HG03460 (cell line): Measurements from ENCODE around the gene KIF9.
"Not testable (repeated sequence)": the region's sequence is repeated elsewhere in the genome, so short reads cannot be mapped to it uniquely, and the experiment has no call there.

Experiments used
- ATAC-seq: cut with Tn5 transposase; IDR thresholded peaks from one replicate; pipeline ENCODE4 v1.9.1; 2021; ENCODE audit not compliant: unreplicated experiment

The KIF9 gene

GRCh38 chr3:47295322-47295721, 12.7 kb upstream of the KIF9 start:
- ATAC-seq: no peak

- no peak for ATAC-seq
These were observed 11.8 kb upstream of the KIF9 start for GRCh38 chr3:47294392-47294791.

GRCh38 chr3:47293822-47294221, 11.2 kb upstream of the KIF9 start:
- ATAC-seq: no peak

- ATAC-seq: not testable (repeated sequence)
These were observed 9.3 kb upstream of the KIF9 start for GRCh38 chr3:47291754-47292420.

GRCh38 chr3:47291158-47291753, 8.7 kb upstream of the KIF9 start:
- ATAC-seq: no peak

- no peak for ATAC-seq
These were observed 6.6 kb upstream of the KIF9 start for GRCh38 chr3:47288966-47289910.

GRCh38 chr3:47283591-47284364, 1.2 kb upstream of the KIF9 start:
- no peak for ATAC-seq

GRCh38 chr3:47283193-47283537, 566 bp upstream of the KIF9 start:
- no peak for ATAC-seq

GRCh38 chr3:47280519-47280918, 2.1 kb downstream of the KIF9 start:
- no peak for ATAC-seq

GRCh38 chr3:47276558-47276957, 6.0 kb downstream of the KIF9 start:
- ATAC-seq: no peak

- ATAC-seq: no peak
These were observed 7.9 kb downstream of the KIF9 start for GRCh38 chr3:47274652-47275051.

GRCh38 chr3:47273564-47273963, 9.0 kb downstream of the KIF9 start:
- ATAC-seq: no peak

- no peak for ATAC-seq
These were observed 12.1 kb downstream of the KIF9 start for GRCh38 chr3:47270526-47270925.

GRCh38 chr3:47267490-47267824, 15.1 kb downstream of the KIF9 start:
- ATAC-seq: no peak

- ATAC-seq: peak; percentile 67
These were observed 15.7 kb downstream of the KIF9 start for GRCh38 chr3:47266709-47267489.

- no peak for ATAC-seq
These were observed 16.7 kb downstream of the KIF9 start for GRCh38 chr3:47265725-47266428.

- no peak for ATAC-seq
These were observed 17.6 kb downstream of the KIF9 start for GRCh38 chr3:47265008-47265407.

GRCh38 chr3:47261301-47261700, 21.3 kb downstream of the KIF9 start:
- ATAC-seq: no peak

GRCh38 chr3:47260605-47261004, 22.0 kb downstream of the KIF9 start:
- ATAC-seq: no peak

- ATAC-seq: no peak
These were observed 23.5 kb downstream of the KIF9 start for GRCh38 chr3:47259114-47259513.
